Right renal pelvis (tissue), 4 donors: ENCODE results near the gene GAS7. TPM values are rescaled to one million over a fixed set of nuclear protein-coding genes. Genes with fewer than 3 reads are reported as not detected.

Experiments used
- DNase-seq, 4 donors: peaks; one replicate each; pipeline ENCODE4 v3.0.0-alpha.2; 2013; ENCODE audit warnings: low read depth in 4 of 4, low spot score in 3 of 4, missing footprints in 1 of 4
- polyA plus RNA-seq, 4 donors: library from polyadenylated mRNA; unstranded; fragments of 120-200 nt; gene quantifications; one replicate each; pipeline ENCODE4 v1.2.1, GENCODE V29; 2013; ENCODE audit not compliant: insufficient read length in 4 of 4

The GAS7 gene
- polyA plus RNA-seq, 4 donors, result 16.2 to 19.7 (median 17.2) TPM

DNA sequence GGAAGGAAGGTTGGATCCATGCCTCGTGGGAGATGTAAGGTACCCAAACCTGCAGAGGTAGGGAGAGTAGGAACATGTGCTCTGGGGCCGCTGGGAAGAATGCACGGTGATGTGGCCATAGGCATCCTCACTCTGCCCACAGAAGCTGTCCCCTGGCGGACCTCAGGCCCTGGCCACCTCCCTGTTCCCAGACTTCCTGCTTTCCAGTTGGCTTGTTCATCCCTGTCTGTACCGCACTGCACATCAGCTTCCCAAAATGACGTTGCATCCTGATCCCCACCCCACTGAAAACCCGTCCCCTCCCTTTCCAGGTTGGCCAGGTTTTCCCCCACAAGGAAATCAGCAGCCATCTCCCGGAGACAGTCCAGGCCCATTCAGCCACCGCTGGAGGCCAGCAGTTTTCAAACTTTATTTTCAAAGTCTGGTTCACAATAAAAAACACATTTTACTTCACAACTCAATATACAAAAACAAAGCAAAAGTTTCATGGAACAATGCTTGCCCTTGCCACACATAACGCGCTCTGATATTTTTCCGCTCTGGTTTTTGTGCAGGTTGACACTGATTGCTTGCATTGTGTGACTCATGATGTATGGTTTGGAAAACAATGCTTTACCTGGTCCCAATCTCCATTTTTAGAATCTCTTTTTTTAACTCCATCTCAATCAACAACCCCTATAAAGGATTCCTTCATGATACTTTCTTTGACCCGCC lies 143.0 kb downstream of the GAS7 start:
- DNase-seq, result no peak

DNA sequence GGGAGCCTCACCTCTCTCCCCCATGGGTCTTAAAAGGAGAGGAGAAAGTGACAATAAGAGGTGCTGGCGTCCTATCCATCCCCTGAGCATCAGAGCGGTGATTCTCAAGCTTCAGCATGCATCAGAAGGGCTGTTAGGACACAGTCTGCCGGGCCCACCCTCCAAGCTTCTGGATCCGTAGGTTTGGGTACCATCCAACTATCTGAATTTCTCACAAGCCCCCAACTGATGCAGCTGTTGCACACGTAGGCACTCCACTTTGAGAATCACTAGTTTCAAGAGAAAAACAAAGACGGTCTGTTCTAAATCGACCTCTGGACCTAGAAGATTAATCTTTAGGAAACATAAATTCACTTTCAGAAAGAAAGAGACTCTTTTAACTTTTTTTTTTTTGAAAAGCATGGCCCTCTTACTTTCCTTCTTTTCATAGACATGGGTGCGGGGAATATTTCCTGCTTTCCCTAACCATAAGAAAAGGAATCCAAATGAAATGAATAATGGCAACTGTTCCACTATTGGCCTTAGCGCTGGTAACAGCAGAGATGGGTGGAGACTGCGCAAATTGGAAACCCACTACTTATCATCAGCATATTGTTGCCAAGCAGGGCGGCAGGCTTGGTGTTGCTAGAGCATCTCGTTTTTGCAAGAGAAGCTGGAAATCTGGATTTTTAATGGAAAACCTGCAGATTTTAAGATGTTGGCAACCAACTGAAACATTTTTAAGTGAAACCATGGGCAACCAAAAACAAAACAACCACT lies 144.4 kb downstream of the GAS7 start:
- no peak for DNase-seq

DNA sequence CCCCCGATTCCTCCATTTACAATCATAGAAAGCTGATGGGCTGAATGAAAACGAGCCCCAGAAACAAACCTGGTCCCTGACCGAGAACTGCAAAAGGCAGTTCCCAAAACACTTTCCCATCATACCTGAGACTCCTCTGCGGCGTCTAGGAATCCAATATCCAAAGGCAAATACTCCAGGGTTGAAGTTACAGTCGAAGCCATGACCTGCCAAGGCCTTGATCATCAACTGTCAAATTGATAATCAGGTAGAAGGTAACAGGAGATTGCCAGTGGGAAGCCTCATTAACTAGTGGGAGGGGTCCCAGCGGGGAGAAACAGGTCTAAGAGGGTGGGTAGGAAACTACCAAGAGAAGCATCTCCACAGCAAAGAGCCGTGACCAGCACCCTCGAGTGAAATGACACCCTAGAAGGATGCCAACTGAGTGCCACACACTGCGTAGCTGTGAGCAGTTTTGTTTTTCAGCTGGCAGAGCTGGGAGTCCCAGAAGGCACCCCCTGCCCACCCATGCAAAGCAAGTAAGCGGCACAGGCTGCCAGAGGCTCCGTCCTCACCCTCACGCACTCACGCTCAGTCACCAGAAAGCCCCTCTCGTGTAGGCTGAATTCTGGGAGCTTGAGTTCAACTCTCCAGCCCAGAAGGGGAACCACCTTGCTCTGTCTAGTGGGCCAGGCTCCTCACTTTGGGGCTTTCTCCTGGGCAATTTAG lies 146.1 kb downstream of the GAS7 start:
- no peak for DNase-seq

GRCh38 chr17:10051112-10051511 lies 147.3 kb downstream of the GAS7 start:
- DNase-seq, result no peak

DNA sequence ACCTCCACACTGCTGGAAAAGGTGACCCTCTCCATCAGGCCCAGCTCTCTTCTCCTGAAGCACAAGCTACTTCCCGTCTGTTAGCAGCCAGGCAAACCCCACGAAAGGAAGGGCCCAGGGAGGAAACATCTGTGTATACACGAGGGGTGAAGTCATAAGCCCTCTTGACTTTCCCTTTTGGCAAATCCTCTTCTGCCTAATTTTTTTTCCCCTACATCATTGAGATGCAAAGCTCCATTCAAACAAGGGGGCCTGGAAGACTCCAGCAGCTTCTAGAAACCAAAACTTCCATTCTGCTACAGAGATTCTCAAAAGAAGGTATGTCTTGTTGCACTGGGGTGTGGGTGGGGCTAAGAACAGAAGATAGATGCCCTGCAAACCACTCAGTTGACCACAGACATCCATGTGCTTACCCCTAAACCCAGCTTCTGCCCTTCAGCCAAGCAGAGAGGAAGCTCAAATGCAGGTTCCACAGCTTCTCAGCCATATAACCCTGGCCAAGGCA lies 147.8 kb downstream of the GAS7 start:
- no peak for DNase-seq

DNA sequence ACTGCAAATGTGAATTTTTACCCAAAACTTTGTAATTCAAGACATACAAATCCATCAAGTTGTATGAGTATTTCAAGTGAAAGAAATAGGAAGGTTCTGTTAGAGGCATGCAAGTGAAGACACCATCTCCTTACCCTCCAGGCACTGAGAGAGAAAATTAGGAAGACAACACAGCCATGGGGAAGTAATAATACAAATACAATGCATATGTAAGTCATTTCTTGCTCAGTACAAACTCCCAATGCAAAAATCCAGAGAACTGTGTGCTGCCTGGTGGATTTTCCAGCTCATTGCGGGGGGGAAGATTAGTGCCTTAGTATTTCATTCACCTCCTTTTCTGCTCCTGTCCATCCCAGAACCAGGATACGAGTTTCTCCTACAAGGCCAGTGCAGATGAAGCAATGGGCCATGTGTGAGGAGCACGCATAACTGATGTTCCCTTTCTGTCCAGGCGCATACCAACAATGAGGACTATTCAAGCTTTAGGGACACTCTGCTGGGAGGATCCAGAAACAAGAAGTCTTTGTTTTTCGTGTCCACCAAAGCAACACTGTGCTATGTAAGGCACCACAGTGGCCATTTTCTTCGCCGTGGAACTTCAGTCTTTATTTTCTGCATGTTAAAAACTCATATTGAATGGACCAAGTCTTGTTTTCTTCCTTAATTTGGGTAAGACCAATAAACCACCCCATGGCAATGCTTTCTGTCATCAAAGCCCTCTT lies 149.6 kb downstream of the GAS7 start:
- no peak for DNase-seq

- DNase-seq, result no peak
Measured at GRCh38 chr17:10046786-10047785, 151.3 kb downstream of the GAS7 start.

- no peak for DNase-seq
Measured at GRCh38 chr17:10045871-10046658, 152.3 kb downstream of the GAS7 start.

DNA sequence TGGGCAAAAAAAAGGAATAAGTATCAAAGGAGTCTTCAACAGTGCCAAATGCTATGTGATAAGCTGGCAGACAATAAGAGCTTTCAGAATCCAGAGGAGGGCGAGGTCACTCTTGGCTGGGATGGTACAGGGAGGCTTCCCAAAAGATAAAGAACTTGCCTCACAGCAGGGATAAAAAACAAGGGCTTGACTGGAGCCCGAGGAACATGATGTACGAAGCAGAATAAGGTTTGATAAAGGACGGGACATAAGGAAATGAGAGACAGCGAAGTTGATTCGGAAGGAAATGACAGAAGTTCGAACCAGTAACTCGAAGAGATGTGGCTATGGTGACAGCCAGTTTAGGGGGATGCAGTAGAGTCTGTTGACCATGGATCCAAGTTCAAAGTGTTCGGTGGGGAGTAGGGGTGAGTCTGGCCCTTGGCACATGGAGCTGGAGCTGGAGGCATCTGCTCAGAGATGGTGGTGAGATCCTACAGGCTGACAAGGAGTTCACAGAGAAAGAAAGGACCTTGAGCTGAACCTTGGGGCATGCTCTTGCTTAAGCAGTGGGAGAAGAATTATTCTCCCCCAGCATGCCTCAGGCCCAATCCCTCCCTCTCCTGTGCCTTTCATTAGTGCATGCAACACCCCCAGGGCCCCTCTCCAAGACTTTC lies 155.7 kb downstream of the GAS7 start:
- DNase-seq, result no peak

DNA sequence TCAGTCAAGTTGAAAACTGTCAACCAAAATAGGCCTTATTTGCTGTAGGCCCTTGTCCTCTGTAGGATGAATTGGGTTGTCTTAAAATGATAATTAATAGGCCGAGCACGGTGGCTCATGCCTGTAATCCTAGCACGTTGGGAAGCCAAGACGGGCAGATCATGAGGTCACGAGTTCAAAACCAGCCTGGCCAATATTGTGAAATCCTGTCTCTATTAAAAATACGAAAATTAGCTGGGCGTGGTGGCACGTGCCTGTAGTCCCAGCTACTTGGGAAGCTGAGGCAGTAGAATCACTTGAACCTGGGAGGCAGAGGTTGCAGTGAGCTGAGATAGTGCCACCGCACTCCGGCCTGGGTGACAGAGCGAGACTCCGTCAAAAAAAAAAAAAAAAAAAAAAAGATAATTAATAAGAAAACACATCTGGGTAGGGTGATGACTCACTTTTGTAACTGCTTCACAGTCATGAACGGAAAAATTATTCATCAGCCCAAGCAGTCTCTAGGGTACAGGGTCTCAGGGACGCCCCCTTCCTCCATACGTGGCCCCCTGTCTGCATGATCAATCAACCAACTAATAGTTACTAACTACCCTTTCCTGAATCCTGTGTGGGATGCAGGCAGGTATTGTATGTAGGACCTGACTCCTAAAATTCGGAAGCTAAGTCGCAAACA lies 156.4 kb downstream of the GAS7 start:
- DNase-seq, result no peak

- DNase-seq, result no peak
Measured at GRCh38 chr17:10041287-10041612, 157.2 kb downstream of the GAS7 start.

DNA sequence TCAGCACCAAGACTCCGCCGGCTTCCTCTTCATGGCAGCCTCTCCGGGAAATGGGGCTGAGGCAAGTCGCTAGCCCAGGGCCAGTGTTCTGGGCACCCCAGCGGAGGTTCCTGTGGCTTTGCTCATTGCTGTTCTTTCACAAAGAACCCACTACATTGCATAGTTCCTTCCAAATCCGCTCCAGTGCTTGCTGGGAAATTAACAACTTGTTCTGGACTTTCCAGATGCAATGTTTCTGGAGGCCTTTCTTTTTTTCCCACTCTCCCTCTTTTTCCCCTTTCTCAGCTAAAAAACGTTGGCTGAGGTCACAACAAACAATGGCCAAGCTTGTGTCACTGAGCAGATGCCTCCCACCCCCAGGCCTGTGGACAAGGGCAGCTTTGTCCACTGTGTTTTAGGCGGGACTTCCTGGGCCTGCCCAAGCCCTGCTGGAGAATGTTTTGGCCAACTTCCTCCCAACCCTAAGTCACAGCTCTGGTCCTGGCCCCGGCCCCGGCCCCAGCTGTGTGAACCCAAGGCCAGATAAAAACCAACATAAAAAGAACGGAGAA lies 161.8 kb downstream of the GAS7 start:
- no peak for DNase-seq

DNA sequence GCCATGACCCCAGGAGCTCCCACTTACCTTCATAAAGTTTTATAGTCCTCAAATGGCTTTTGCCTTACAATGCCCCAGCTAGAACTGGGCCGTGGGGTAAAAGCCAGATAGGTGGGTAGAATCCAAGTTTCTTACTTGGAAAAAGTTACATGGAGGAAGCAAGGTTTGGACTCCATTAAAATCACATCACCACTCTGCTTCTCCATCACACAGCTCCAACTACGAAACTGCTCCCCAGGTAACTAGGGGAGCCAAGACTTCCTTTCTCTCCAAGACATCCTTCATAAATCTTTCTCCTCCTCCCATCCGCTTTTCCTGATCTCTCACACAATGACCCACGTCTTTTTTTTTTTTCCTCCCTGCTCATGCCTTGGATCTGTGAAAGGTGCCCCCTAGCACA lies 162.5 kb downstream of the GAS7 start:
- DNase-seq, result no peak

GRCh38 chr17:10034719-10035475 lies 163.5 kb downstream of the GAS7 start:
- no peak for DNase-seq

DNA sequence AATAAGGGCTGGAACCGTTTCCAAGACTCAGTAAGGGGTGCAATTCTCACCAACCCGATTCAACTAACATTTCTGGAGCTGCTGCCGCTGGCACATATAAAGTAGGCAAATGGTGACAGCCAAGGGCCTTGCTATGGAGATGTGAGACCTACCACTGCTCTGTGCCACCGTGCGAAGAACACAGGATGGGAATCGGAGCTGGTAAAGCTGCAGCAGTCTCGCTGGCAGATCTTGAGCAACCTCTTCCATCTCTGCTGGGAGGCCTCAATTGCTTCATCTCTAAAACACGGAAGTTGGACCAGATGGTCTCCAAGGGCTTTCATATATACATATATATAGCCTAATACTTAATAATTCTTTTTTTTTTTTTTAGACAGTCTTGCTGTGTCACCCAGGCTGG lies 164.4 kb downstream of the GAS7 start:
- no peak for DNase-seq

- no peak for DNase-seq
Measured at GRCh38 chr17:10033449-10033848, 165.0 kb downstream of the GAS7 start.
